GM12878 (cell line): ENCODE data around the gene UROC1. TPM values are rescaled to one million over a fixed set of nuclear protein-coding genes. Genes with fewer than 3 reads are reported as not detected.

Experiments
- ATAC-seq: fragments of 200-7000 bp; cut with Tn5 transposase; 3 replicates; pipeline ENCODE4 v1.9.1; 2020; ENCODE audit warnings: mild to moderate bottlenecking, moderate library complexity
- BruUV-seq: library from RNA; stranded (reverse); fragments of 400-500 nt; replicated peaks from 2 replicates; lab custom pipeline; 2021; lab: Mats Ljungman, UMichigan
- CTCF ChIA-PET: fragments of 300-600 bp; sonication (Branson Sonifier 250); formaldehyde crosslinking; extraction: SDS; loops from one replicate; lab custom pipeline; 2021; ENCODE audit warnings: inconsistent platforms; lab: Yijun Ruan, JAX
- POLR2A ChIA-PET: fragments of 350-600 bp; formaldehyde crosslinking; extraction: SDS; loops from one replicate; lab custom pipeline; 2021; ENCODE audit warnings: inconsistent platforms; lab: Charles Lee
- RAD21 ChIA-PET: fragments of 300-600 bp; sonication (Branson Sonifier 250); formaldehyde crosslinking; loops from one replicate; lab custom pipeline; 2023; ENCODE audit warnings: antibody characterized with exemption; ENCODE audit not compliant: unreplicated experiment; lab: Charles Lee
- SMC1A ChIA-PET: fragments of 300-600 bp; sonication (Branson Sonifier 250); formaldehyde crosslinking; loops from one replicate; lab custom pipeline; 2023; ENCODE audit not compliant: unreplicated experiment, uncharacterized antibody; lab: Charles Lee
- DNase-seq: peaks from one replicate; pipeline ENCODE4 v3.0.0-alpha.2; 2011; ENCODE audit warnings: low read depth, low spot score
- FAIRE-seq: peaks from 3 replicates; lab custom pipeline; 2011; peaks lifted over from hg19 to GRCh38; lab: Jason Lieb, UNC
- H2AFZ ChIP-seq: 2 replicates; pipeline ENCODE4 v1.6.0; 2011; ENCODE audit warnings: low read depth, low read length, control low read depth; ENCODE audit not compliant: control insufficient read depth
- H3K27ac ChIP-seq: 2 replicates; pipeline ENCODE4 v1.5.1; 2011; ENCODE audit warnings: control low read depth; ENCODE audit not compliant: control insufficient read depth, insufficient read depth
- H3K27me3 ChIP-seq, 2 experiments: replicated peaks in 1 of 2; 2 replicates each; pipeline versions ENCODE4 v1.6.0 to v1.6.1; 2011; ENCODE audit warnings: low read length in 1 of 2; ENCODE audit not compliant: control insufficient read depth in 2 of 2, insufficient read depth in 2 of 2
- H3K36me3 ChIP-seq, 2 experiments: 2 replicates each; pipeline ENCODE4 v1.5.1; 2011; ENCODE audit warnings: low read length in 1 of 2; ENCODE audit not compliant: control insufficient read depth in 2 of 2, insufficient read depth in 2 of 2
- H3K4me1 ChIP-seq: 2 replicates; pipeline ENCODE4 v1.6.1; 2011; ENCODE audit warnings: mild to moderate bottlenecking, low read length, moderate library complexity, mixed read lengths; ENCODE audit not compliant: control insufficient read depth, insufficient read depth
- H3K4me2 ChIP-seq: 2 replicates; pipeline ENCODE4 v1.6.0; 2011; ENCODE audit warnings: control low read depth; ENCODE audit not compliant: control insufficient read depth, insufficient read depth
- H3K4me3 ChIP-seq: fragments of 200-600 bp; sonication (generic); 2 replicates; pipeline ENCODE4 v1.5.1; 2016
- H3K79me2 ChIP-seq: 2 replicates; pipeline ENCODE4 v1.6.0; 2011; ENCODE audit warnings: low read length; ENCODE audit not compliant: control insufficient read depth, insufficient read depth
- H3K9ac ChIP-seq: 2 replicates; pipeline ENCODE4 v1.8.0; 2011; ENCODE audit warnings: low read length, control low read depth, mixed read lengths; ENCODE audit not compliant: control insufficient read depth, insufficient read depth
- H3K9me3 ChIP-seq: replicated peaks from 3 replicates; pipeline ENCODE4 v1.5.1; 2011; ENCODE audit warnings: mild to moderate bottlenecking, low read length; ENCODE audit not compliant: control insufficient read depth, insufficient read depth
- H4K20me1 ChIP-seq: 2 replicates; pipeline ENCODE4 v1.6.0; 2011; ENCODE audit not compliant: control insufficient read depth, insufficient read depth
- ATF2 ChIP-seq: IDR thresholded peaks from 2 replicates; pipeline ENCODE4 v1.6.1; 2012; ENCODE audit warnings: low read length, inconsistent platforms
- IKZF1 ChIP-seq: fragments of 450-650 bp; conservative IDR thresholded peaks from 2 replicates; pipeline ENCODE4 v1.6.1; 2017; ENCODE audit warnings: antibody characterized with exemption, mild to moderate bottlenecking
- IKZF2 ChIP-seq, 2 experiments: fragments of 450-650 bp; IDR thresholded peaks; 2 replicates each; pipeline ENCODE4 v1.6.1; 2017; ENCODE audit warnings: mild to moderate bottlenecking in 2 of 2, moderate library complexity in 2 of 2
- RUNX3 ChIP-seq: IDR thresholded peaks from 2 replicates; pipeline ENCODE4 v1.6.1; 2012; ENCODE audit warnings: low read length, inconsistent platforms
- WGBS: methylation state at CpG from one replicate; pipeline ENCODE4 v1.1.6; 2016; ENCODE audit warnings: low lambda C conversion rate; ENCODE audit not compliant: insufficient replicate concordance, insufficient coverage; ENCODE audit errors: missing lambda C conversion rate; 5-methylcytosine and 5-hydroxymethylcytosine counted together
- in situ Hi-C: fragments of 300-500 bp; cut with MboI; formaldehyde crosslinking; loops from 9 replicates; pipeline ENCODE4 v1.14.3; 2018; ENCODE audit warnings: mixed read lengths
- intact Hi-C: fragments of 100-400 bp; cut with micrococcal nuclease; formaldehyde crosslinking; loops from one replicate; pipeline ENCODE4 v1.14.2; 2022; ENCODE audit not compliant: unreplicated experiment
- polyA plus RNA-seq, 11 experiments: library from polyadenylated mRNA; depleted of rRNA in 4 of 11; unstranded in 6 of 11; stranded (reverse) in 5 of 11; fragments of >200 nt; fragmentation: Nextera tagmentation in 4 of 11; fragmentation: Illumina TruSeq in 1 of 11; extraction: Ambion mirVana in 4 of 11; extraction: Trizol in 1 of 11; gene quantifications; 1 replicate in 1 of 11; 2 replicates in 10 of 11; pipeline versions ENCODE4 v1.2.1 to v1.2.3, GENCODE V29; 2011 to 2016; ENCODE audit warnings: inconsistent platforms in 2 of 11, missing spikeins in 2 of 11, low read depth in 1 of 11
- total RNA-seq, 4 experiments: library from RNA; depleted of rRNA in 3 of 4; stranded (reverse); fragments of >200 nt in 3 of 4; fragmentation: Illumina TruSeq in 1 of 4; extraction: Trizol in 1 of 4; gene quantifications; 2 replicates each; pipeline versions ENCODE4 v1.2.1 to v1.2.3, GENCODE V29; 2013 to 2021

Gene UROC1
- total and polyA plus RNA-seq, 10 of the 15 experiments (the other 5 are each of a cell fraction or from before 2014, with no cell fraction given): 0.04 TPM; not detected in 9

- FAIRE-seq (no peak), DNase-seq (no peak), ATAC-seq (peak; percentile 16; the same call in 2 of the 3 replicates)
- Histone ChIP-seq H3K4me2 (peak overlapping the region; percentile 56), H3K4me3 (peak overlapping the region; percentile 64), H3K4me1 (peaks cover 9% of the 10 kb centered on the region; the same call in 1 of the 2 replicates), H3K27ac (peak overlapping the region; percentile 31), H2AFZ (no peak overlapping the region), H4K20me1 (peaks cover 11% of the 10 kb centered on the region; the same call in 1 of the 2 replicates), H3K79me2 (peaks cover 30% of the 10 kb centered on the region), H3K9ac (peak overlapping the region; percentile 43; the same call in 1 of the 2 replicates), H3K36me3 (peaks cover 9 to 19% of the 10 kb centered on the region in 2 experiments), H3K9me3 (no peaks in the 10 kb centered on the region), H3K27me3 (no peaks in the 10 kb centered on the region)
- TF ChIP-seq RUNX3 (peak; percentile 60), ATF2 (no peak), IKZF1 (peak; percentile 33; the same call in 1 of the 2 replicates), IKZF2 (IDR thresholded peaks at IDR 0.05) (peak in 1 of 2 experiments; percentile 39; a peak in 1 of 4 replicates)
- intact Hi-C loops (loop anchor here (10.0 kb wide), 1 partner anchor 229 kb away; no protein-coding TSS in a partner anchor), in situ Hi-C loops (loop anchor here (10.0 kb wide), 1 partner anchor 559 kb away; no protein-coding TSS in a partner anchor)
- SMC1A ChIA-PET: interaction anchor here (1.6 kb wide), 1 partner anchor 41 kb away, joined by 5 read pairs; no protein-coding TSS in a partner anchor
- POLR2A ChIA-PET: interaction anchor here (0.7 kb wide), 1 partner anchor 497 kb away, joined by 3 read pairs; no protein-coding TSS in a partner anchor
- 74% methylated on average over 8 of the region's 14 CpGs for WGBS
- CTCF ChIA-PET: interaction anchor here (0.8 to 1.5 kb wide), 4 partner anchors 79 to 188 kb away, joined by 3 to 5 read pairs (median 4); partner anchors contain the start of gene CFAP100
- no TSS peak for BruUV-seq
- RAD21 ChIA-PET: no interaction called here
Measured at GRCh38 chr3:126473292-126474168, 44.0 kb downstream of the UROC1 start.
